Breast epithelium (tissue), 3 donors: Measurements from ENCODE around the gene CACNA2D2.

Source experiments
- POLR2A ChIP-seq: fragments of 450-650 bp; IDR thresholded peaks from one replicate; pipeline ENCODE4 v1.6.1; 2016; ENCODE audit warnings: antibody characterized with exemption, mild to moderate bottlenecking, moderate library complexity
- TF ChIP-seq, protein P1 (sequence below), 3 donors: fragments of 450-650 bp; IDR thresholded peaks; one replicate each; pipeline ENCODE4 v1.5.1; 2016 to 2017; ENCODE audit warnings: antibody characterized with exemption in 3 of 3, mild to moderate bottlenecking in 3 of 3, moderate library complexity in 3 of 3

DNA sequence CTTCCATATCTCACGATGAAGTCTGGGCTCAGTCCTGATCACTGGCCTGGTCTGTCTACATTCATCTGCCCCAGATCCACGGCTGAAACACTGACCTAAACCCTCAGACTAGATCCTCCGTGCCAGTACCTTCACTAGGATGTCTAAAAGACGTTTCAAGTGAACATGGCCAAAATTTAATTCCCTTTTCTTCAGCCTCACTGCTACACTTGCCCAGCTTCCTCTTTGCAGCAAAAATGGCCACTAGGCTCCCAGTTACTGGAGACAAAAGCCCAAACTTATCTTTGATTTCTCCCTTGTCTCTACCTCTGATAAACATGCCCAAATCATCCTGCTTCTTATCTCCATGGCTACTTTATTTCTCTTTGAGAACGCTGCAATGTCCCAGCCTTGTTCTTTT, 164.5 kb downstream of the CACNA2D2 start:
- TF ChIP-seq, protein P1, sequence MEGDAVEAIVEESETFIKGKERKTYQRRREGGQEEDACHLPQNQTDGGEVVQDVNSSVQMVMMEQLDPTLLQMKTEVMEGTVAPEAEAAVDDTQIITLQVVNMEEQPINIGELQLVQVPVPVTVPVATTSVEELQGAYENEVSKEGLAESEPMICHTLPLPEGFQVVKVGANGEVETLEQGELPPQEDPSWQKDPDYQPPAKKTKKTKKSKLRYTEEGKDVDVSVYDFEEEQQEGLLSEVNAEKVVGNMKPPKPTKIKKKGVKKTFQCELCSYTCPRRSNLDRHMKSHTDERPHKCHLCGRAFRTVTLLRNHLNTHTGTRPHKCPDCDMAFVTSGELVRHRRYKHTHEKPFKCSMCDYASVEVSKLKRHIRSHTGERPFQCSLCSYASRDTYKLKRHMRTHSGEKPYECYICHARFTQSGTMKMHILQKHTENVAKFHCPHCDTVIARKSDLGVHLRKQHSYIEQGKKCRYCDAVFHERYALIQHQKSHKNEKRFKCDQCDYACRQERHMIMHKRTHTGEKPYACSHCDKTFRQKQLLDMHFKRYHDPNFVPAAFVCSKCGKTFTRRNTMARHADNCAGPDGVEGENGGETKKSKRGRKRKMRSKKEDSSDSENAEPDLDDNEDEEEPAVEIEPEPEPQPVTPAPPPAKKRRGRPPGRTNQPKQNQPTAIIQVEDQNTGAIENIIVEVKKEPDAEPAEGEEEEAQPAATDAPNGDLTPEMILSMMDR (IDR thresholded peaks at IDR 0.05) = no peak
- TF ChIP-seq POLR2A = no peak
